GM12873 (cell line): ENCODE data around the gene SLC25A39.

Experiments used
- CTCF ChIP-seq: IDR thresholded peaks from 2 replicates; pipeline ENCODE4 v1.5.1; 2012; ENCODE audit warnings: low read depth, mild to moderate bottlenecking, moderate library complexity, low read length, control low read depth; ENCODE audit not compliant: insufficient read depth; ENCODE audit errors: missing control alignments

Gene SLC25A39

GRCh38 chr17:44314524-44314868 lies 10.1 kb downstream of the SLC25A39 start:
- TF ChIP-seq CTCF, result no peak

GRCh38 chr17:44314031-44314430 lies 10.6 kb downstream of the SLC25A39 start:
- no peak for TF ChIP-seq CTCF

GRCh38 chr17:44312396-44313104 lies 12.1 kb downstream of the SLC25A39 start:
- TF ChIP-seq CTCF, result no peak

GRCh38 chr17:44311562-44312181 lies 13.0 kb downstream of the SLC25A39 start:
- no peak for TF ChIP-seq CTCF

GRCh38 chr17:44310609-44311376 lies 13.8 kb downstream of the SLC25A39 start:
- no peak for TF ChIP-seq CTCF

GRCh38 chr17:44310188-44310587 lies 14.4 kb downstream of the SLC25A39 start:
- no peak for TF ChIP-seq CTCF

GRCh38 chr17:44309472-44309871 lies 15.2 kb downstream of the SLC25A39 start:
- TF ChIP-seq CTCF, result no peak
